Lung (tissue), 12 donors: ENCODE data around the gene NFIB. TPM values are rescaled to one million over a fixed set of nuclear protein-coding genes. Genes with fewer than 3 reads are reported as not detected.
A peak's percentile ranks its signal among the peaks of the same experiment; 100 is the strongest.

Experiments
- ATAC-seq: fragments of 200-7000 bp; cut with Tn5 transposase; one replicate; pipeline ENCODE4 v1.9.1; 2020; ENCODE audit warnings: moderate number of reproducible peaks; ENCODE audit not compliant: insufficient read depth, low FRiP score
- DNase-seq, 3 donors: peaks; one replicate each; pipeline ENCODE4 v3.0.0-alpha.2; 2013 to 2017
- H3K27ac ChIP-seq, 2 donors: one replicate each; pipeline ENCODE4 v1.5.1; 2013; ENCODE audit warnings: mild to moderate bottlenecking in 2 of 2, moderate library complexity in 2 of 2, control low read depth in 1 of 2, inconsistent platforms in 1 of 2, low read depth in 1 of 2, low read length in 1 of 2
- H3K27me3 ChIP-seq, 3 donors: one replicate each; pipeline ENCODE4 v1.5.1; 2013; ENCODE audit warnings: low read length in 2 of 3; ENCODE audit not compliant: control insufficient read depth in 3 of 3, insufficient read depth in 3 of 3
- H3K36me3 ChIP-seq, 4 donors: one replicate each; pipeline ENCODE4 v1.5.1; 2013; ENCODE audit warnings: low read length in 4 of 4, mild to moderate bottlenecking in 1 of 4, moderate library complexity in 1 of 4; ENCODE audit not compliant: control insufficient read depth in 4 of 4, insufficient read depth in 4 of 4
- H3K4me1 ChIP-seq, 5 donors: one replicate each; pipeline ENCODE4 v1.5.1; 2013; ENCODE audit warnings: low read length in 5 of 5, mild to moderate bottlenecking in 2 of 5, moderate library complexity in 1 of 5; ENCODE audit not compliant: control insufficient read depth in 5 of 5, insufficient read depth in 5 of 5
- H3K4me3 ChIP-seq: one replicate; pipeline ENCODE4 v1.5.1; 2013; ENCODE audit warnings: mild to moderate bottlenecking, control low read depth, moderate library complexity
- H3K9ac ChIP-seq, 2 donors: one replicate each; pipeline ENCODE4 v1.5.1; 2013; ENCODE audit warnings: low read length in 2 of 2, control low read depth in 1 of 2; ENCODE audit not compliant: insufficient read depth in 1 of 2
- H3K9me3 ChIP-seq, 4 donors: one replicate each; pipeline ENCODE4 v1.5.1; 2013; ENCODE audit warnings: low read length in 3 of 4, mild to moderate bottlenecking in 1 of 4, moderate library complexity in 1 of 4; ENCODE audit not compliant: control insufficient read depth in 4 of 4, insufficient read depth in 3 of 4
- CTCF ChIP-seq: IDR thresholded peaks from 2 replicates; pipeline ENCODE4 v1.5.1; 2012; ENCODE audit warnings: mild to moderate bottlenecking; ENCODE audit errors: control extremely low read depth, extremely low read depth
- WGBS, 2 donors: extraction: QIAGEN DNeasy Blood & Tissue Kit; methylation state at CpG; one replicate each; pipeline ENCODE4 v1.1.7; 2013; 5-methylcytosine and 5-hydroxymethylcytosine counted together
- polyA plus RNA-seq, 2 donors: library from polyadenylated mRNA; stranded (reverse); fragments of 200-250 nt; gene quantifications; one replicate each; pipeline ENCODE4 v1.2.1, GENCODE V29; 2013
- total RNA-seq, 2 donors: library from RNA; depleted of rRNA in 1 of 2; stranded (reverse); fragments of >200 nt in 1 of 2; gene quantifications; one replicate each; pipeline ENCODE4 v1.2.1, GENCODE V29; 2014 to 2021
- donor health status: control.
- donor health status: control.
- donor health status: Bipolar disorder and iron deficiency.
- donor health status: healthy.
- donor health status: DM: yes; HTN: yes; CAD: no.

The NFIB gene
- total and polyA plus RNA-seq, 4 donors, result 7.3 to 189 (median 51.0) TPM

GRCh38 chr9:14320271-14321181, 6.6 kb upstream of the NFIB start:
- Histone ChIP-seq H3K4me3 (no peak overlapping the region), H3K27ac (peak overlapping the region; percentile 80 to 98), H3K4me1 (peaks cover 3 to 49% (median 23%) of the 10 kb centered on the region in 5 donors), H3K27me3 (no peaks in the 10 kb centered on the region), H3K9me3 (no peaks in the 10 kb centered on the region), H3K9ac (peak overlapping the region; percentile 82 to 91), H3K36me3 (no peaks in the 10 kb centered on the region)
- ATAC-seq (no peak), DNase-seq (peak; percentile 67 to 90 (median 87))
- WGBS, 2 donors, result 26 to 61% methylated on average over 14 of the region's 14 CpGs
- TF ChIP-seq CTCF, result no peak

- H3K27ac ChIP-seq, result peak overlapping the region; percentile 56 to 97
- no peaks in the 10 kb centered on the region for H3K27me3 ChIP-seq
- peak overlapping the region in 1 of 2 donors; percentile 91 for H3K9ac ChIP-seq
- no peaks in the 10 kb centered on the region for H3K36me3 ChIP-seq
- peak in 1 of 3 donors; percentile 75 for DNase-seq
- TF ChIP-seq CTCF, result no peak
- H3K9me3 ChIP-seq, result no peaks in the 10 kb centered on the region
- H3K4me3 ChIP-seq, result no peak overlapping the region
- H3K4me1 ChIP-seq, result peaks cover 3 to 48% (median 23%) of the 10 kb centered on the region in 5 donors
- WGBS, 2 donors, result 45 to 70% methylated on average over 4 of the region's 4 CpGs
- no peak for ATAC-seq
These were observed 5.1 kb upstream of the NFIB start for GRCh38 chr9:14318934-14319580.

- Histone ChIP-seq H3K4me3 (no peak overlapping the region), H3K9ac (peak overlapping the region in 1 of 2 donors; percentile 91), H3K4me1 (peaks cover 3 to 41% (median 23%) of the 10 kb centered on the region in 5 donors), H3K9me3 (no peaks in the 10 kb centered on the region), H3K27ac (peak overlapping the region in 1 of 2 donors; percentile 97), H3K27me3 (no peaks in the 10 kb centered on the region), H3K36me3 (peaks cover 0 to 3% (median 0%) of the 10 kb centered on the region in 4 donors)
- WGBS, 2 donors, result 33 to 78% methylated on average over 2 of the region's 2 CpGs
- ATAC-seq (no peak), DNase-seq (no peak)
- TF ChIP-seq CTCF, result no peak
These were observed 4.4 kb upstream of the NFIB start for GRCh38 chr9:14318361-14318760.
